Epithelial cell of proximal tubule (primary cell): ENCODE results near the gene CCDC54. TPM values are rescaled to one million over a fixed set of nuclear protein-coding genes. Genes with fewer than 3 reads are reported as not detected.

ENCODE experiments used
- DNase-seq: peaks from one replicate; pipeline ENCODE4 v3.0.0-alpha.2; 2011; ENCODE audit warnings: low read depth
- H3K4me3 ChIP-seq: 2 replicates; pipeline ENCODE4 v1.5.1; 2011; ENCODE audit warnings: low read depth, mild to moderate bottlenecking, low read length
- CTCF ChIP-seq: conservative IDR thresholded peaks from 2 replicates; pipeline ENCODE4 v1.5.1; 2012; ENCODE audit warnings: low read depth, mild to moderate bottlenecking, low read length
- total RNA-seq: library from RNA; depleted of rRNA; stranded (reverse); fragments of >200 nt; gene quantifications from 2 replicates; pipeline ENCODE4 v1.2.3, GENCODE V29; 2015

Gene CCDC54
- total RNA-seq, 1 donor from 2014 or later: not detected

DNA sequence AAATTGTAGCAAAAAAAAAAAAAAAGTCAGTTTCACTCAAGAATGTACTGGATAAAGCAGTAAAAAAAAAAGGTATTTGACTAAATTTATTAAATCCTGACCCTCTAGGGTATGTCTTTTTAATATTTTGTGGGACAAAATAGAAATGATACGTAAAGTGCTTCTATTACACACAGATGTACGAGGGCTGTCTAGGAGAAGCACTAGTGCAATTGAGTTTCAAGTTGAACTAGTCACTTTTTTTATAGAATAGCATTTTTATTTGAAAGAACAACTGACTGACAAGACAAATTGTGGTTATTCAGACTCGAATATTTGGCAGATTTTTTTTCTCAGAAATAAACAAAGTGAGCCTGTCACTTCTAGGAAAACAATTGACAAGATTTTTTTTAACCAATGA lies 49.0 kb downstream of the CCDC54 start:
- TF ChIP-seq CTCF: no peak
- DNase-seq: no peak

More for the DNA sequence above, 49.0 kb downstream of the CCDC54 start:
- H3K4me3 ChIP-seq: no peak overlapping the region

Other genes with a start within 250 kb of the CCDC54 start
- gene BBX, start 145.5 kb downstream of the CCDC54 start, total RNA-seq: 27.9 and 35.7 TPM in 2 replicates